Hepatocyte (in vitro differentiated cells): ENCODE results near the gene TANGO6.

Source experiments
- EZH2 ChIP-seq: fragments of 200-600 bp; sonication (generic); IDR thresholded peaks from 2 replicates; pipeline ENCODE4 v1.6.1; 2016; ENCODE audit warnings: antibody characterized with exemption, mild to moderate bottlenecking, borderline replicate concordance
- TF ChIP-seq, protein P1 (sequence below): fragments of 200-600 bp; sonication (generic); IDR thresholded peaks from 2 replicates; pipeline ENCODE4 v1.5.1; 2016; ENCODE audit warnings: antibody characterized with exemption, mild to moderate bottlenecking; ENCODE audit not compliant: poor library complexity

DNA sequence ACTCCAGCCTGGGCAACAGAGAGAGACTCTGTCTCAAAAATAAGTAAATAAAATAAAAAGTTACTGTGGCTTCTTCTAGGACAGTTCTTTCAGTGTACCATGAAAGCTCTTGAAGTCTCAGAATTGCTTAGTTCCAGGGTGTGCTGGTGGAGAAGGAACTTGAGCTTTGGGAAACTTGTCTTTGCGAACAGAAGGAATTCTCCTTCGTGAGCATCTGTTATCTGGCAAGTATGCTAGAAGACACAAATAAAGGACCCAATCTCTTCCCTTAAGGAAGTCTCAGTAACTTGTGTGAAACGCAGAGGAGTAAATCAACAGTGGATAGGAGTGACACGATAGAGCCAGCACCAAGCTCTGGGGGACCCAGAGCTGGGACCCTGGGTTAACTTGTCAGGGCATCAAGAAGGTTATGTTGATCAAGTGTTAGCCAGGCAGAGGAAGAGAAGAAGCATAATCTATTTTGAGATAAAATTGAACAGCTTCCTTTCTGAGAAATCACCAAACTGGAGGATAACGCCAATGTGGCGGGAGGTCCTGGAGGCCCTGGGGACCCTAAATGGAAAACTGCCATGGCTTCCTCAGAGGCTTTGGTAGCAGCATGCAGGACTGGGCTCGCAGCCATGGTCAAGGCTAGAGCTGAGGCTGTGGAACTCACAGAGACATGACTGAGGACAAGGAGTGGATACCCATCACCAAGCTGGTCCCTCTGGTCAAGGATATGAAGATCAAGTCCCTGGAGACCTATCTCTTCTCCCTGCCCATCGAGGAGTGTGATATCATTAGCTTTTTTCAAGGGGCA is 190.0 kb downstream of the TANGO6 start:
- TF ChIP-seq EZH2: no peak
- TF ChIP-seq, protein P1, sequence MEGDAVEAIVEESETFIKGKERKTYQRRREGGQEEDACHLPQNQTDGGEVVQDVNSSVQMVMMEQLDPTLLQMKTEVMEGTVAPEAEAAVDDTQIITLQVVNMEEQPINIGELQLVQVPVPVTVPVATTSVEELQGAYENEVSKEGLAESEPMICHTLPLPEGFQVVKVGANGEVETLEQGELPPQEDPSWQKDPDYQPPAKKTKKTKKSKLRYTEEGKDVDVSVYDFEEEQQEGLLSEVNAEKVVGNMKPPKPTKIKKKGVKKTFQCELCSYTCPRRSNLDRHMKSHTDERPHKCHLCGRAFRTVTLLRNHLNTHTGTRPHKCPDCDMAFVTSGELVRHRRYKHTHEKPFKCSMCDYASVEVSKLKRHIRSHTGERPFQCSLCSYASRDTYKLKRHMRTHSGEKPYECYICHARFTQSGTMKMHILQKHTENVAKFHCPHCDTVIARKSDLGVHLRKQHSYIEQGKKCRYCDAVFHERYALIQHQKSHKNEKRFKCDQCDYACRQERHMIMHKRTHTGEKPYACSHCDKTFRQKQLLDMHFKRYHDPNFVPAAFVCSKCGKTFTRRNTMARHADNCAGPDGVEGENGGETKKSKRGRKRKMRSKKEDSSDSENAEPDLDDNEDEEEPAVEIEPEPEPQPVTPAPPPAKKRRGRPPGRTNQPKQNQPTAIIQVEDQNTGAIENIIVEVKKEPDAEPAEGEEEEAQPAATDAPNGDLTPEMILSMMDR: no peak
